CD4-positive, alpha-beta memory T cell (primary cell): ENCODE measurements around the gene SASH3. TPM values are rescaled to one million over a fixed set of nuclear protein-coding genes. Genes with fewer than 3 reads are reported as not detected.
A peak's percentile ranks its signal among the peaks of the same experiment; 100 is the strongest.
"Not testable (repeated sequence)": the region's sequence is repeated elsewhere in the genome, so short reads cannot be mapped to it uniquely, and the experiment has no call there.

Experiments
- CTCF ChIA-PET: fragments of 350-600 bp; sonication (Branson Sonifier 250); formaldehyde crosslinking; loops from one replicate; lab custom pipeline; 2021; ENCODE audit warnings: inconsistent platforms; ENCODE audit not compliant: partially characterized antibody; lab: Charles Lee
- POLR2A ChIA-PET: fragments of 350-600 bp; sonication (Branson Sonifier 250); formaldehyde crosslinking; loops from one replicate; lab custom pipeline; 2021; ENCODE audit not compliant: partially characterized antibody; lab: Charles Lee
- DNase-seq, 5 donors: peaks; one replicate each; pipeline versions ENCODE4 v3.0.0 to v3.0.0-alpha.2; 2020 to 2022; ENCODE audit warnings: mixed read lengths in 1 of 5
- H3K27ac ChIP-seq: one replicate; pipeline ENCODE4 v1.7.0; 2013; ENCODE audit warnings: low read depth, low read length
- H3K27me3 ChIP-seq: 2 replicates; pipeline ENCODE4 v1.7.0; 2013; ENCODE audit warnings: mild to moderate bottlenecking, low read length, moderate library complexity; ENCODE audit not compliant: insufficient read depth
- H3K36me3 ChIP-seq: 2 replicates; pipeline ENCODE4 v1.7.0; 2013; ENCODE audit warnings: mild to moderate bottlenecking, low read length, moderate library complexity; ENCODE audit not compliant: insufficient read depth
- H3K4me1 ChIP-seq: 2 replicates; pipeline ENCODE4 v1.7.0; 2013; ENCODE audit warnings: mild to moderate bottlenecking, low read length, moderate library complexity; ENCODE audit not compliant: insufficient read depth
- H3K4me3 ChIP-seq, 2 donors: one replicate each; pipeline ENCODE4 v1.7.0; 2013; ENCODE audit warnings: low read length in 2 of 2, mild to moderate bottlenecking in 1 of 2
- H3K9me3 ChIP-seq, 2 donors: one replicate each; pipeline ENCODE4 v1.7.0; 2013; ENCODE audit warnings: low read length in 2 of 2, control low read depth in 1 of 2; ENCODE audit not compliant: control insufficient read depth in 1 of 2
- H3K27ac Mint-ChIP-seq, 7 donors: one replicate each; pipeline ENCODE4 v1.8.0; 2020 to 2021; ENCODE audit warnings: mixed read lengths in 7 of 7, mild to moderate bottlenecking in 6 of 7, inconsistent platforms in 3 of 7, moderate library complexity in 3 of 7
- H3K27me3 Mint-ChIP-seq, 2 donors: one replicate each; pipeline ENCODE4 v1.8.0; 2020 to 2021; ENCODE audit warnings: mixed read lengths in 2 of 2
- H3K36me3 Mint-ChIP-seq, 2 donors: one replicate each; pipeline ENCODE4 v1.8.0; 2020 to 2021; ENCODE audit warnings: mixed read lengths in 2 of 2, inconsistent platforms in 1 of 2, mild to moderate bottlenecking in 1 of 2
- H3K4me1 Mint-ChIP-seq, 4 donors: one replicate each; pipeline ENCODE4 v1.8.0; 2020 to 2021; ENCODE audit warnings: mixed read lengths in 4 of 4, mild to moderate bottlenecking in 1 of 4
- H3K4me3 Mint-ChIP-seq, 8 donors: one replicate each; pipeline ENCODE4 v1.8.0; 2020 to 2021; ENCODE audit warnings: mixed read lengths in 8 of 8, mild to moderate bottlenecking in 7 of 8, moderate library complexity in 6 of 8, inconsistent platforms in 3 of 8
- H3K9me3 Mint-ChIP-seq, 8 donors: one replicate each; pipeline ENCODE4 v1.8.0; 2020 to 2021; ENCODE audit warnings: mixed read lengths in 8 of 8, mild to moderate bottlenecking in 5 of 8, inconsistent platforms in 3 of 8, moderate library complexity in 1 of 8
- intact Hi-C: fragments of 100-400 bp; cut with micrococcal nuclease; formaldehyde crosslinking; loops from one replicate; pipeline ENCODE4 v1.15.1; 2023
- polyA plus RNA-seq, 2 donors: library from polyadenylated mRNA; unstranded; fragments of 300-500 nt; fragmentation: Illumina TruSeq; gene quantifications; one replicate each; pipeline ENCODE4 v1.2.3, GENCODE V29; 2021
- total RNA-seq, 2 experiments: library from RNA; stranded (reverse); gene quantifications; one replicate each; pipeline ENCODE4 v1.2.3, GENCODE V29; 2021

SASH3 gene
- total and polyA plus RNA-seq, 4 experiments from 2014 or later, result 83.3 to 211 (median 150) TPM

DNA sequence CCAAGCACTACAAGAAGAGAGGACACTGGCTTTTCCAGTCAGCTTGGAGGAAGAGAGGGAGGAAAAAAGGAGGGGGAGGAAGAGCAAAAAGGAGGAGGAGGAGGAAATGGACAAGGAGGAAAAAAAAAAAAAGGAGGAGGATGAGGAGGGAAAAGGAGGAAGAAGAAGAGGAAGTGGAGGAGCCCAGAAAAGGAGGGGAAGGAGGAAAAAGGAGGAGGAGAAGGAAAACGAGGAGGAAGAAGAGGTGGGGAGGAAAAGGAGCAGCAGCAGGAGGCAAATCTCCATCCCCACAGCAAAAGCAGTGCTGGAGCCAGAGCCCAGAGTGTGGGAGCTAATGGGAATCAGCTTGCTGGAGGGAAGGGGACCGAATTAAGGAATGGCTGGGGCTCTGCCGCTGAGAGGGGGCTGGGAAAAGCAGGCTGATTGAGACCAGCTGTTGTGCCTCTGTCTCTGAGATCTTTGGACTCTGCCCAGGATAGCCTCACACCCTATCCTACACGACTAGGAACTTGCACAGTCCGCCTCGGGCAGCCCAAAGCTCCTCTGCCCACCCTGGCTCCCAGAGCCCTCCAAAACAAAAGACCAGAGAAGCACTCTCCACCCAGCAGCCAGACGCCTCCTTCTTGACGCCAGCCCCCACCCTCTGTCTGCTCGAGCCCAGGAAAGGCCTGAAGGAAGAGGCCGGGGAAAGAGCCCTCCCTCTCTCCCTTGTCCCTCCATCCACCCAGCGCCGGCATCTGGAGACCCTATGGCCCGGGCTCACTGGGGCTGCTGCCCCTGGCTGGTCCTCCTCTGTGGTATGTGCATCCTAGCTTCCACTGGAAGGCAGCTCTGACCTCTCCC lies 41.1 kb upstream of the SASH3 start, which contains the start of gene XPNPEP2:
Gene XPNPEP2, plus strand, starts transcription at position 514 of the 843 bp plus-strand sequence. Its CDS starts 235 bp downstream, at position 749.
- no peaks in the 10 kb centered on the region for H3K27me3 ChIP-seq
- no peak for DNase-seq
- ChIA-PET POLR2A (interaction anchor here (1.4 kb wide), 1 partner anchor 59 kb away, joined by 4 read pairs; no protein-coding TSS in a partner anchor), CTCF (interaction anchor here (1.8 to 2.9 kb wide), 3 partner anchors 12 to 85 kb away, joined by 7 to 16 read pairs (median 11); no protein-coding TSS in a partner anchor)
- intact Hi-C loops, result loop anchor here (5.0 kb wide), 1 partner anchor 44 kb away; no protein-coding TSS in a partner anchor
- no peaks in the 10 kb centered on the region for H3K9me3 ChIP-seq
- no peak within 1 kb of the TSS for H3K27ac ChIP-seq
- H3K36me3 Mint-ChIP-seq, result no peaks in the 10 kb centered on the region
- no peaks in the 10 kb centered on the region for H3K9me3 Mint-ChIP-seq
- H3K4me1 Mint-ChIP-seq, result peaks cover 17 to 47% (median 29%) of the 10 kb centered on the region in 4 donors
- peaks cover 37% of the 10 kb centered on the region for H3K4me1 ChIP-seq
- H3K4me3 Mint-ChIP-seq, result no peak within 1 kb of the TSS
- H3K36me3 ChIP-seq, result no peaks in the 10 kb centered on the region
- no peaks in the 10 kb centered on the region for H3K27me3 Mint-ChIP-seq
- peak within 1 kb of the TSS in 2 of 7 donors; percentile 8 to 15 for H3K27ac Mint-ChIP-seq
- no peak within 1 kb of the TSS for H3K4me3 ChIP-seq

DNA sequence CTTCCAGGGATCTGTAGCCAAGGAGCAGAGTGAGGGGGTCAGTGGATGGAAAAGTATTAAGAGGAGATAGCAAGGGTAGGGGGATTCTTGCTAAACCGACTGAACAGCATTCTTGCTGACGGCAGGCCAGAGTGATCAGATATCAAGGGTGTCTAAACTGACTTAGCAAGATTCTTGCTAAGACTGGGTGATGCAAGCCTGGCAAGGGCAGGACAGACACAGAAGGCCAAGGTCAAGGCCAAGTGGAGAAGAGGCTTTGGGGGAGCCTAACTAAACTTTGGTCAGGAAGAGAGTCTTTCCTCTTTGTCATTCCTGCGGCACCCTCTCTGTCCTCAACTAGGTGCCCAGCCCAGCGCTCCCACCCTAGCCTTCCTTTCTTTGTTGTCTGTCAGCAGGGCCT lies 40.2 kb upstream of the SASH3 start:
- no peaks in the 10 kb centered on the region for H3K9me3 ChIP-seq
- H3K4me3 ChIP-seq, result no peak overlapping the region
- Mint-ChIP-seq H3K4me3 (no peak overlapping the region), H3K27me3 (no peaks in the 10 kb centered on the region), H3K27ac (no peak overlapping the region), H3K4me1 (peaks cover 22 to 53% (median 37%) of the 10 kb centered on the region in 4 donors), H3K9me3 (no peaks in the 10 kb centered on the region), H3K36me3 (no peaks in the 10 kb centered on the region)
- CTCF ChIA-PET, result no interaction called here
- H3K27ac ChIP-seq, result no peak overlapping the region
- intact Hi-C loops, result loop anchor here (5.0 kb wide), 1 partner anchor 43 kb away; no protein-coding TSS in a partner anchor
- POLR2A ChIA-PET, result no interaction called here
- H3K4me1 ChIP-seq, result peaks cover 46% of the 10 kb centered on the region
- no peaks in the 10 kb centered on the region for H3K27me3 ChIP-seq
- no peaks in the 10 kb centered on the region for H3K36me3 ChIP-seq
- DNase-seq, result no peak

DNA sequence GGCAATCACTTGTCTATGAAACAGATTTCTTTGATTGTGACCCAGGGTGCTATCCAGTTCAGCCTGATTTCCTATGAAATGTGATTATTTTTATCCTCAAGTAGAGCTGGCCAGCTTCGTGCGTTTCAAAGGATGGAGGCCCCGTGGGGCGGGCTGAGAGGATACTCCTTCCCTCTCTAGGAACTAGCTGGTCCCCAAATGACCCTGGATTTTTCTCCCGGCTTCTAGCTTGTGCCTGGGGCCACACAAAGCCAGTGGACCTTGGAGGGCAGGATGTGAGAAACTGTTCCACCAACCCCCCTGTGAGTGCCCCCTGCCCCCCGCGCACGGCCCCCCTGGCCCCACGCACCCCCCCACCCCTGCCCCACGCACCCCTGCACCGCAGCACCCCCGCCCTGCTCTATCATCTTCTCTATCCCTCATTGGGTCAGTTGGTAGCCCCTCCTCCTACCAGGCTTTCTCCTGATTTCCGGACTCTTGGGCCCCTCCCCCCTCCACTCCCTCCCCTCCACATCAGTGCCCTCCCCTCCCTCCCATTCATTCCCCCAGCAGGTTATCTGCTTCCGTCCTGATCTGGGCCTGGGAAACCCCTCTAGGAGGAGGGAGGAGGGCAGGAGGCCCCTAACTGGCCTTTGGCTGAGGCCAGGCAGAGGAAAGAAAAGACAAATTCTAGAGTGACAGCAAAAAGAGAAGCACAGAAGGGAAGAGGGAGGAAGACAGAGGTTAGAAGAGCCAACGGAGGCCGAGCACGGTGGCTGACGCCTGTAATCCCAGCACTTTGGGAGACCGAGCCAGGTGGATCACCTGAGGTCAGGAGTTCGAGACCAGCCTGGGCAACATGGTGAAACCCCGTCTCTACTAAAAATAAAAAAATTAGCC lies 37.6 kb upstream of the SASH3 start:
- H3K4me1 Mint-ChIP-seq, result peaks cover 23 to 48% (median 34%) of the 10 kb centered on the region in 4 donors
- H3K4me1 ChIP-seq, result peaks cover 48% of the 10 kb centered on the region
- no peak for DNase-seq
- H3K4me3 Mint-ChIP-seq, result peak overlapping the region in 3 of 8 donors; percentile 51 to 73 (median 61)
- H3K9me3 ChIP-seq, result no peaks in the 10 kb centered on the region
- H3K36me3 ChIP-seq, result no peaks in the 10 kb centered on the region
- no peaks in the 10 kb centered on the region for H3K27me3 Mint-ChIP-seq
- no peaks in the 10 kb centered on the region for H3K36me3 Mint-ChIP-seq
- no peaks in the 10 kb centered on the region for H3K9me3 Mint-ChIP-seq
- no peaks in the 10 kb centered on the region for H3K27me3 ChIP-seq
- no peak overlapping the region for H3K27ac ChIP-seq
- intact Hi-C loops, result no loop called here
- ChIA-PET POLR2A (interaction anchor here (0.7 kb wide), 1 partner anchor 64 kb away, joined by 3 read pairs; no protein-coding TSS in a partner anchor), CTCF (no interaction called here)
- peak overlapping the region in 3 of 7 donors; percentile 43 to 73 (median 53) for H3K27ac Mint-ChIP-seq
- no peak overlapping the region for H3K4me3 ChIP-seq

DNA sequence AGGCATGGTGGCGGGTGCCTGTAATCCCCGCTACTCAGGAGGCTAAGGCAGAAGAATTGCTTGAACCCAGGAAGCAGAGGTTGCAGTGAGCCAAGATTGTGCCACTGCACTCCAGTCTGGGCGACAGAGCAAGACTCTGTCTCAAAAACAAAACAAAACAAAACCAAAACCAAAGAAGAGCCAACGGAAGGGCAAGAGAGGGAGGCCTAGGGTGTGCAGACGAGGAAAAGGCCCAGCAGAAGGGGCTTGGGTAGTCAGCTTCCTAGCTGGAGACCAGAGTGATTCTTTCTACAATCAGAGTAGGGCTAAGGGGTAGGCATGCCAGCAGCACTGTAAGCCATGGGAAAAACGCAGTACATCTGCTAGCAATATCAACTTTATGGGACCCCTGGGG lies 37.0 kb upstream of the SASH3 start:
- intact Hi-C loops, H3K4me3 ChIP-seq, H3K9me3 ChIP-seq, H3K36me3 Mint-ChIP-seq, H3K27me3 Mint-ChIP-seq, H3K9me3 Mint-ChIP-seq, POLR2A ChIA-PET, CTCF ChIA-PET, H3K27me3 ChIP-seq, H3K27ac ChIP-seq, DNase-seq, H3K36me3 ChIP-seq: not testable (repeated sequence)
- Mint-ChIP-seq H3K4me3 (peak overlapping the region in 6 of 8 donors; percentile 8 to 73 (median 50)), H3K27ac (peak overlapping the region in 5 of 7 donors; percentile 43 to 78 (median 70)), H3K4me1 (peaks cover 23 to 44% (median 34%) of the 10 kb centered on the region in 4 donors)
- peaks cover 41% of the 10 kb centered on the region for H3K4me1 ChIP-seq

DNA sequence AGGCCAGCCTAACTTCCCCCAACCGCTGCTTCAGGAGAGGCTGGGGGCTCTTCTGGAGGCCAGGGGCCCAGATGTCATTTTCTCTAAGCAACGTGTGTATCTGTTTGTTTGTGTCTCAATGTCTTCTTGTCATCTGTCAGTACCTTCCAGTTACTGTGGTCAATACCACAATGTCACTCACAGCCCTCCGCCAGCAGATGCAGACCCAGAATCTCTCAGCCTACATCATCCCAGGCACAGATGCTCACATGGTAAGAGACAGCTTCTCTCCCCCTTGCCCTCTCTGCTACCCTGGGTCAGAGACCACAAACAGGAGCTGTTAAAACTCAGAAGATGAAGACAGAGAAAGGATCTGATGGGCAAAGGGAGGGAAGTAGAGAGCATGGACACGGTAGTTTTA lies 35.9 kb upstream of the SASH3 start:
- H3K27me3 ChIP-seq, result no peaks in the 10 kb centered on the region
- Mint-ChIP-seq H3K4me1 (peaks cover 23 to 38% (median 31%) of the 10 kb centered on the region in 4 donors), H3K27me3 (no peaks in the 10 kb centered on the region), H3K27ac (peak overlapping the region in 4 of 7 donors; percentile 13 to 78 (median 54)), H3K9me3 (no peaks in the 10 kb centered on the region), H3K4me3 (peak overlapping the region in 2 of 8 donors; percentile 54 to 57), H3K36me3 (no peaks in the 10 kb centered on the region)
- intact Hi-C loops, result no loop called here
- ChIA-PET POLR2A (interaction anchor here (0.6 to 2.9 kb wide), 6 partner anchors 11 to 352 kb away, joined by 3 to 10 read pairs (median 4); no protein-coding TSS in a partner anchor), CTCF (interaction anchor here (0.9 to 1.4 kb wide), 3 partner anchors 18 to 79 kb away, joined by 3 to 6 read pairs (median 3); no protein-coding TSS in a partner anchor)
- no peaks in the 10 kb centered on the region for H3K36me3 ChIP-seq
- H3K9me3 ChIP-seq, result no peaks in the 10 kb centered on the region
- H3K4me3 ChIP-seq, result no peak overlapping the region
- no peak overlapping the region for H3K27ac ChIP-seq
- no peak for DNase-seq
- peaks cover 34% of the 10 kb centered on the region for H3K4me1 ChIP-seq

DNA sequence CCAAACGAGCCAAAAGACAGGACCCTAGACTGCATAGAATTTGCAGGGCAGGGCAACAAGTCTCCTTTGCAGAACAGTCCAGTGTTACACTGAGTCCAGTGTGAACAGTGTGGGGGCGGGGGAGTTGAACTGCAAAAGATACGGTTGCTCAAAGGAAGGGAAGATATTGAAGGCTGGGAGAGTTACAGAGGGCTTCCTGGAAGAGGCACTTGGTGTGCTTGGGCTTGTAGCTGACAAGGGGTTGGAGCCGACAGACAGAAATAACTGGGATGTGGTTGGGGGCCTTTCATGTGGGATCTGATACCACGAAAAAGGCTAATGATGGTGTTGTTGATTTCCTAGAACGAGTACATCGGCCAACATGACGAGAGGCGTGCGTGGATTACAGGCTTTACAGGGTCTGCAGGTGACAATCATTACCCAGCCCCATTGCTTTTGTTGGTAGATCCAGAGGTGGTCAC lies 34.9 kb upstream of the SASH3 start:
- H3K9me3 Mint-ChIP-seq, result no peaks in the 10 kb centered on the region
- H3K27me3 ChIP-seq, result no peaks in the 10 kb centered on the region
- intact Hi-C loops, result no loop called here
- H3K27ac Mint-ChIP-seq, result peak overlapping the region in 6 of 7 donors; percentile 14 to 83 (median 44)
- ChIA-PET CTCF (interaction anchor here (1.1 to 1.4 kb wide), 3 partner anchors 22 to 79 kb away, joined by 3 to 6 read pairs (median 3); no protein-coding TSS in a partner anchor), POLR2A (interaction anchor here (0.8 to 2.9 kb wide), 6 partner anchors 10 to 161 kb away, joined by 3 to 10 read pairs (median 4); no protein-coding TSS in a partner anchor)
- no peaks in the 10 kb centered on the region for H3K27me3 Mint-ChIP-seq
- H3K36me3 Mint-ChIP-seq, result no peaks in the 10 kb centered on the region
- peaks cover 34% of the 10 kb centered on the region for H3K4me1 ChIP-seq
- H3K4me3 ChIP-seq, result no peak overlapping the region
- H3K4me1 Mint-ChIP-seq, result peaks cover 23 to 38% (median 31%) of the 10 kb centered on the region in 4 donors
- no peak overlapping the region for H3K27ac ChIP-seq
- peak overlapping the region in 7 of 8 donors; percentile 48 to 80 (median 71) for H3K4me3 Mint-ChIP-seq
- DNase-seq, result peak; percentile 46 to 59 (median 47)
- H3K36me3 ChIP-seq, result no peaks in the 10 kb centered on the region
- H3K9me3 ChIP-seq, result no peaks in the 10 kb centered on the region
